Coronary artery (tissue), 2 donors: ENCODE data around the gene MYO1D.

Source experiments
- DNase-seq: peaks from one replicate; pipeline ENCODE4 v3.0.0-alpha.2; 2017; ENCODE audit warnings: low spot score
- H3K27ac ChIP-seq, 2 donors: fragments of 200-600 bp; sonication (generic); one replicate each; pipeline ENCODE4 v1.5.1; 2016 to 2019
- H3K4me3 ChIP-seq: fragments of 200-600 bp; sonication (generic); 2 replicates; pipeline ENCODE4 v1.5.1; 2016; ENCODE audit warnings: mild to moderate bottlenecking, moderate library complexity
- CTCF ChIP-seq: fragments of 200-600 bp; sonication (generic); IDR thresholded peaks from one replicate; pipeline ENCODE4 v1.5.1; 2019; ENCODE audit warnings: antibody characterized with exemption

Gene MYO1D

DNA sequence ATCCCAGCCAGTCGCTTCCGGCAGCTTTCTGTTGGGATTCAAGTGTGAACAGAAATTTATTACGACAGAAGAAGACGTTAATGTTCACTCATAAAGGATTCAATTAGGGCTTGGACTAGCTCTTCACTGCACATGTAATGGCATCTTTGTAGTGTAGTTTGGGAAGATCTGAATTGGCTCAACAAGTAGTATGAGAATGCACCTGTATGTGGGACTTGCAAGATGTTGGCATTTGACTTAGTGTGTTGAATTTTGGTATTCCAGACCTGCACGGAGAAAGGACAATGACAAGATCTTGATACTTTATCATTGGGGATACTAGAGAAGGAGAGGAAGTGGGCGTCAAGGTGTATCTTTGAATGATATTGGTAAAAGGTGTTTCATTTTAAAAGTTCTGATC lies 431.4 kb downstream of the MYO1D start:
- no peak for TF ChIP-seq CTCF
- peak overlapping the region; percentile 80 to 81 for H3K27ac ChIP-seq
- DNase-seq = no peak
- peak overlapping the region; percentile 92 for H3K4me3 ChIP-seq

- TF ChIP-seq CTCF = no peak
- Histone ChIP-seq H3K4me3 (peak overlapping the region; percentile 92), H3K27ac (peak overlapping the region; percentile 80 to 81)
- DNase-seq = no peak
Observed at GRCh38 chr17:32445074-32445415, 431.9 kb downstream of the MYO1D start.

GRCh38 chr17:32444301-32445073 lies 432.4 kb downstream of the MYO1D start, which contains the start of gene PSMD11:
Gene PSMD11 (plus strand): TSS chr17:32444510. CDS start chr17:32444524, 14 bp downstream.
- TF ChIP-seq CTCF = peak; percentile 78

GRCh38 chr17:32443827-32444300 lies 433.1 kb downstream of the MYO1D start:
- H3K4me3 ChIP-seq = peak overlapping the region; percentile 92
- DNase-seq = no peak
- TF ChIP-seq CTCF = no peak
- H3K27ac ChIP-seq = no peak overlapping the region

More at GRCh38 chr17:32444301-32445073, 432.4 kb downstream of the MYO1D start, which contains the start of gene PSMD11:
- Histone ChIP-seq H3K4me3 (peak within 1 kb of the TSS; percentile 92), H3K27ac (peak within 1 kb of the TSS; percentile 80 to 81)
- peak; percentile 96 for DNase-seq
